NT2/D1 (cell line): Measurements from ENCODE around the gene IL36RN.

ENCODE experiments used
- DNase-seq: peaks from one replicate; pipeline ENCODE4 v3.0.0-alpha.2; 2011; ENCODE audit warnings: low read depth, low spot score
- H3K27me3 ChIP-seq: 2 replicates; pipeline ENCODE4 v1.6.0; 2011; ENCODE audit warnings: mild to moderate bottlenecking; ENCODE audit not compliant: insufficient read length, insufficient read depth
- H3K36me3 ChIP-seq: 2 replicates; pipeline ENCODE4 v1.6.1; 2011; ENCODE audit warnings: mild to moderate bottlenecking, low read length, mixed read lengths; ENCODE audit not compliant: insufficient read depth, insufficient read length
- H3K4me1 ChIP-seq: 2 replicates; pipeline ENCODE4 v1.5.1; 2011; ENCODE audit not compliant: insufficient read depth, insufficient read length
- H3K4me3 ChIP-seq: 2 replicates; pipeline ENCODE4 v1.5.1; 2011; ENCODE audit warnings: low read depth; ENCODE audit not compliant: insufficient read length
- H3K9ac ChIP-seq: 2 replicates; pipeline ENCODE4 v1.6.0; 2011; ENCODE audit warnings: low read depth; ENCODE audit not compliant: insufficient read length
- H3K9me3 ChIP-seq: 2 replicates; pipeline ENCODE4 v1.5.1; 2011; ENCODE audit warnings: mild to moderate bottlenecking, low read length; ENCODE audit not compliant: insufficient read depth
- SUZ12 ChIP-seq: IDR thresholded peaks from 2 replicates; pipeline ENCODE4 v1.6.1; 2011; ENCODE audit not compliant: insufficient read length, insufficient read depth; ENCODE audit errors: extremely low read depth
- YY1 ChIP-seq: IDR thresholded peaks from 2 replicates; pipeline ENCODE4 v1.6.1; 2011; ENCODE audit not compliant: insufficient read length, insufficient read depth
- ZNF274 ChIP-seq: IDR thresholded peaks from 2 replicates; pipeline ENCODE4 v1.6.1; 2011; ENCODE audit warnings: mild to moderate bottlenecking, low read depth, low read length

IL36RN gene

DNA sequence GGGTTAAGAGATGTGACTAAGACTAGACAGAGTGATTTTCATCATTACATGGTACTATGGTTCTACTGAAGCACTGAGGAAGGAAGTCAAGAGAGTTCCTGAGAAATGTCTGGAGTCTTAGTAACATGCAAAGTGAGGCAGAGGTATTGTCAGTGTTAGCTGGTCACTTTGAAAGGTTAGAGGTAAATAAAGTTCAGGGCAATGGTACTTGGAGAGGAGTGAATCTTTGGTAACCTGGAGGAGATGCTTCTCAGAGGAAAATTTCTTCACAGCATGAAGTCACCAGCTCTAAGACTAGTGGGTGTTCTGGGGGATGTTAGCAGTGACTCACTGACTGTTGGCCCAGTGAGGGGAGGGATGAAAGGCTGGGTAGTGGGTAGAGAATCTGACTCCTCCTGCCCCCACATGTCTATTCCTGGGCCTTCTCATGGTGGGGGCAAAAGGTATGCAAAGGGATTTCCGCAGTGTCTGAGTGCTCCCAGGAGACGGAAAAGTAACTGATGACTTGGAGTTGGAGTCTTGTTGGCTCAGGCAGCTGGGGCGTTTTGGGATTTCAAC lies 45.1 kb downstream of the IL36RN start:
- Histone ChIP-seq H3K9ac (no peak overlapping the region), H3K9me3 (0 out of 2 replicates have a peak, but pooled peaks cover 4% of the 10 kb centered on the region), H3K36me3 (no peaks in the 10 kb centered on the region), H3K4me1 (no peaks in the 10 kb centered on the region), H3K4me3 (no peak overlapping the region), H3K27me3 (no peaks in the 10 kb centered on the region)
- no peak for DNase-seq
- TF ChIP-seq ZNF274 (no peak), SUZ12 (no peak), YY1 (no peak)

- no peaks in the 10 kb centered on the region for H3K27me3 ChIP-seq
- no peak overlapping the region for H3K4me3 ChIP-seq
- 0 out of 2 replicates have a peak, but pooled peaks cover 4% of the 10 kb centered on the region for H3K9me3 ChIP-seq
- TF ChIP-seq YY1 = no peak
- no peak for TF ChIP-seq ZNF274
- TF ChIP-seq SUZ12 = no peak
- H3K36me3 ChIP-seq = no peaks in the 10 kb centered on the region
- H3K9ac ChIP-seq = no peak overlapping the region
- no peak for DNase-seq
- no peaks in the 10 kb centered on the region for H3K4me1 ChIP-seq
Measured at GRCh38 chr2:113105047-113105785, 46.2 kb downstream of the IL36RN start.

GRCh38 chr2:113111121-113111520 lies 52.1 kb downstream of the IL36RN start:
- Histone ChIP-seq H3K36me3 (no peaks in the 10 kb centered on the region), H3K4me3 (no peak overlapping the region), H3K9me3 (no peaks in the 10 kb centered on the region), H3K9ac (no peak overlapping the region), H3K4me1 (no peaks in the 10 kb centered on the region), H3K27me3 (no peaks in the 10 kb centered on the region)
- DNase-seq = no peak
- TF ChIP-seq SUZ12 (no peak), YY1 (no peak), ZNF274 (no peak)

GRCh38 chr2:113111823-113112287 lies 52.9 kb downstream of the IL36RN start:
- no peak overlapping the region for H3K9ac ChIP-seq
- no peak overlapping the region for H3K4me3 ChIP-seq
- H3K36me3 ChIP-seq = no peaks in the 10 kb centered on the region
- no peaks in the 10 kb centered on the region for H3K27me3 ChIP-seq
- no peaks in the 10 kb centered on the region for H3K4me1 ChIP-seq
- DNase-seq = no peak
- TF ChIP-seq YY1 = no peak
- TF ChIP-seq ZNF274 = no peak
- no peak for TF ChIP-seq SUZ12
- no peaks in the 10 kb centered on the region for H3K9me3 ChIP-seq

DNA sequence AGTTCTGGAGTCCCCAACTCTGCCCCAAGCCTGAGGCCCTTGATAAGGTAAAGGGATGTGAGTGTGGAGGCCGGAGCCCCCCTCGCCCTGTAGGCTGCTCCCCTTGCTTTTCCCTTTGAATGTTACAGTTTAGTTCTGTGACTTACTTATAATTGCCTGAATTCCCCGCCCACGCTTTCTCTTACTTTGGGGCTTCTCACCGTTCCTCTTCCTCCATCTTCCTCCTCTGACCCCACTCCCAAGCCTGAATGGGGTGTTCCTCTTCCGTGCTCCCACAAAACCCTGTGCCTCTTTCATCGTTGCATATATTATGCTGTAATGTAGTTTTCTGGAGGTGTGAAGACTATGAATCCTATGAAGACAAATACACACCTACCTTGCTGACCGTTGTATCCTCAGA lies 53.4 kb downstream of the IL36RN start:
- Histone ChIP-seq H3K36me3 (no peaks in the 10 kb centered on the region), H3K9ac (no peak overlapping the region), H3K4me3 (no peak overlapping the region), H3K9me3 (no peaks in the 10 kb centered on the region), H3K27me3 (no peaks in the 10 kb centered on the region), H3K4me1 (no peaks in the 10 kb centered on the region)
- no peak for DNase-seq
- TF ChIP-seq YY1 = no peak
- TF ChIP-seq SUZ12 = no peak
- TF ChIP-seq ZNF274 = no peak

DNA sequence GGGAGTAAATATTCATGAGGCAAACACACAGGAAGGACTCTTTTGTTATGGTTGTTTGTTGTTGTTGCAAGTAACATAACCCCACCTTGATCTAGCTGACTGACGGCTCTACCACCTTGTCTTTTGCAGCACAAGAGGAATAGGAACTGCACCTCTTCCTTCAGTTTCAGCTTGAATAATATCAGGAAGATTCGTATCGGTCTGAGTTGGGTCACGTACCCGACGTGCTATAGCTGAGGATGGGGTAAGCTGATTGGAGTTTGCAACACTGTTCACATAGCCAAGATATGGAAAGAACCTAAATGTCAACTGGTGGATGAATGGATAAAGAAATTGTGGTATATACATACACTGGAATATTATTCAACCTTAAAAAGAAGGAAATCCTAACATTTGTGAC lies 53.9 kb downstream of the IL36RN start:
- Histone ChIP-seq H3K27me3 (no peaks in the 10 kb centered on the region), H3K36me3 (no peaks in the 10 kb centered on the region), H3K4me3 (no peak overlapping the region), H3K9me3 (no peaks in the 10 kb centered on the region), H3K9ac (no peak overlapping the region), H3K4me1 (no peaks in the 10 kb centered on the region)
- no peak for TF ChIP-seq YY1
- TF ChIP-seq SUZ12 = no peak
- TF ChIP-seq ZNF274 = no peak
- no peak for DNase-seq

- TF ChIP-seq YY1 = no peak
- no peak for TF ChIP-seq ZNF274
- no peak for TF ChIP-seq SUZ12
- Histone ChIP-seq H3K27me3 (no peaks in the 10 kb centered on the region), H3K9me3 (no peaks in the 10 kb centered on the region), H3K4me3 (no peak overlapping the region), H3K36me3 (no peaks in the 10 kb centered on the region), H3K4me1 (no peaks in the 10 kb centered on the region), H3K9ac (no peak overlapping the region)
- no peak for DNase-seq
Measured at GRCh38 chr2:113113807-113114206, 54.8 kb downstream of the IL36RN start.
